ENCODE measurements around the gene CYP2U1. TPM values are rescaled to one million over a fixed set of nuclear protein-coding genes. Genes with fewer than 3 reads are reported as not detected.
A peak's percentile ranks its signal among the peaks of the same experiment; 100 is the strongest.
"Not testable (repeated sequence)": the region's sequence is repeated elsewhere in the genome, so short reads cannot be mapped to it uniquely, and the experiment has no call there.

The CYP2U1 gene
- polyA plus RNA-seq (ENCODE audit: insufficient read length in 4 of 4) = 1 to 10 TPM; 4.5 to 6.1 (median 5.5) TPM

GRCh38 chr4:107930821-107931774, at the start of gene CYP2U1:
Gene CYP2U1, plus strand, starts transcription at chr4:107931549. Its CDS starts 95 bp downstream, at chr4:107931644.
- DNase-seq (ENCODE audit: low read depth in 4 of 4, low spot score in 2 of 4) = peak; percentile 41 to 62 (median 55)

GRCh38 chr4:107885865-107886264, 45.5 kb upstream of the CYP2U1 start:
- no peak for DNase-seq (ENCODE audit: low read depth in 4 of 4, low spot score in 2 of 4)

GRCh38 chr4:107888237-107888636, 43.1 kb upstream of the CYP2U1 start:
- no peak for DNase-seq (ENCODE audit: low read depth in 4 of 4, low spot score in 2 of 4)

GRCh38 chr4:107890779-107891178, 40.6 kb upstream of the CYP2U1 start:
- DNase-seq (ENCODE audit: low read depth in 4 of 4, low spot score in 2 of 4) = no peak

GRCh38 chr4:107891299-107891698, 40.0 kb upstream of the CYP2U1 start:
- no peak for DNase-seq (ENCODE audit: low read depth in 4 of 4, low spot score in 2 of 4)

GRCh38 chr4:107893171-107894137, 37.9 kb upstream of the CYP2U1 start:
- no peak for DNase-seq (ENCODE audit: low read depth in 4 of 4, low spot score in 2 of 4)

GRCh38 chr4:107894138-107894603, 37.2 kb upstream of the CYP2U1 start:
- DNase-seq (ENCODE audit: low read depth in 4 of 4, low spot score in 2 of 4) = no peak

GRCh38 chr4:107896158-107896645, 35.1 kb upstream of the CYP2U1 start:
- no peak for DNase-seq (ENCODE audit: low read depth in 4 of 4, low spot score in 2 of 4)

- DNase-seq (ENCODE audit: low read depth in 4 of 4, low spot score in 2 of 4) = no peak
Measured at GRCh38 chr4:107896646-107897045, 34.7 kb upstream of the CYP2U1 start.

- no peak for DNase-seq (ENCODE audit: low read depth in 4 of 4, low spot score in 2 of 4)
Measured at GRCh38 chr4:107897823-107898222, 33.5 kb upstream of the CYP2U1 start.

- no peak for DNase-seq (ENCODE audit: low read depth in 4 of 4, low spot score in 2 of 4)
Measured at GRCh38 chr4:107900067-107900466, 31.3 kb upstream of the CYP2U1 start.

- DNase-seq (ENCODE audit: low read depth in 4 of 4, low spot score in 2 of 4) = no peak
Measured at GRCh38 chr4:107900508-107900907, 30.8 kb upstream of the CYP2U1 start.

GRCh38 chr4:107901213-107901934, 30.0 kb upstream of the CYP2U1 start:
- no peak for DNase-seq (ENCODE audit: low read depth in 4 of 4, low spot score in 2 of 4)

- DNase-seq (ENCODE audit: low read depth in 4 of 4, low spot score in 2 of 4) = no peak
Measured at GRCh38 chr4:107902715-107903114, 28.6 kb upstream of the CYP2U1 start.

GRCh38 chr4:107905082-107905481, 26.3 kb upstream of the CYP2U1 start:
- not testable (repeated sequence) for DNase-seq (ENCODE audit: low read depth in 4 of 4, low spot score in 2 of 4)

GRCh38 chr4:107906458-107907100, 24.8 kb upstream of the CYP2U1 start:
- no peak for DNase-seq (ENCODE audit: low read depth in 4 of 4, low spot score in 2 of 4)

- no peak for DNase-seq (ENCODE audit: low read depth in 4 of 4, low spot score in 2 of 4)
Measured at GRCh38 chr4:107908377-107908776, 23.0 kb upstream of the CYP2U1 start.

GRCh38 chr4:107913283-107913899, 18.0 kb upstream of the CYP2U1 start:
- peak in 3 of 4 donors; percentile 23 to 63 (median 44) for DNase-seq (ENCODE audit: low read depth in 4 of 4, low spot score in 2 of 4)

GRCh38 chr4:107915220-107915619, 16.1 kb upstream of the CYP2U1 start:
- no peak for DNase-seq (ENCODE audit: low read depth in 4 of 4, low spot score in 2 of 4)
